KMS-11 (cell line): Measurements from ENCODE around the gene ESRP2.

ENCODE experiments used
- H2AFZ ChIP-seq: fragments of 200-600 bp; sonication (generic); 2 replicates; pipeline ENCODE4 v1.6.1; 2016; ENCODE audit warnings: antibody characterized with exemption, mixed run types, low read depth
- H3K27ac ChIP-seq: fragments of 200-600 bp; sonication (generic); 2 replicates; pipeline ENCODE4 v1.6.1; 2016; ENCODE audit warnings: mild to moderate bottlenecking, mixed run types
- H3K27me3 ChIP-seq: fragments of 200-600 bp; sonication (generic); 2 replicates; pipeline ENCODE4 v1.6.1; 2017; ENCODE audit warnings: mild to moderate bottlenecking, low read depth, mixed run types, moderate library complexity; ENCODE audit not compliant: insufficient read depth
- H3K36me3 ChIP-seq: fragments of 200-600 bp; sonication (generic); 2 replicates; pipeline ENCODE4 v1.6.1; 2017; ENCODE audit warnings: mild to moderate bottlenecking, mixed run types; ENCODE audit not compliant: insufficient read depth
- H3K4me1 ChIP-seq: fragments of 200-600 bp; sonication (generic); 2 replicates; pipeline ENCODE4 v1.6.1; 2016; ENCODE audit warnings: mild to moderate bottlenecking, low read depth, mixed run types; ENCODE audit not compliant: poor library complexity, severe bottlenecking
- H3K4me2 ChIP-seq: fragments of 200-600 bp; sonication (generic); 2 replicates; pipeline ENCODE4 v1.7.0; 2016; ENCODE audit warnings: mild to moderate bottlenecking, mixed run types
- H3K4me3 ChIP-seq: fragments of 200-600 bp; sonication (generic); IDR thresholded peaks from 2 replicates; pipeline ENCODE4 v1.6.1; 2017; ENCODE audit warnings: low read depth, low read length, mixed read lengths; ENCODE audit not compliant: insufficient read depth
- H3K79me2 ChIP-seq: fragments of 200-600 bp; sonication (generic); 2 replicates; pipeline ENCODE4 v1.6.1; 2016; ENCODE audit warnings: low read depth, mixed run types; ENCODE audit not compliant: insufficient read depth
- H3K9ac ChIP-seq: fragments of 200-600 bp; sonication (generic); 2 replicates; pipeline ENCODE4 v1.6.1; 2016; ENCODE audit warnings: mild to moderate bottlenecking, mixed run types
- H4K20me1 ChIP-seq: fragments of 200-600 bp; sonication (generic); 2 replicates; pipeline ENCODE4 v1.6.1; 2016; ENCODE audit warnings: mild to moderate bottlenecking, mixed run types; ENCODE audit not compliant: insufficient read depth
- TF ChIP-seq, protein P1 (sequence below): fragments of 200-600 bp; sonication (generic); conservative IDR thresholded peaks from 2 replicates; pipeline ENCODE4 v1.6.1; 2017; ENCODE audit warnings: low read depth, mild to moderate bottlenecking, antibody characterized with exemption, low read length, moderate library complexity, mixed read lengths

Gene ESRP2

DNA sequence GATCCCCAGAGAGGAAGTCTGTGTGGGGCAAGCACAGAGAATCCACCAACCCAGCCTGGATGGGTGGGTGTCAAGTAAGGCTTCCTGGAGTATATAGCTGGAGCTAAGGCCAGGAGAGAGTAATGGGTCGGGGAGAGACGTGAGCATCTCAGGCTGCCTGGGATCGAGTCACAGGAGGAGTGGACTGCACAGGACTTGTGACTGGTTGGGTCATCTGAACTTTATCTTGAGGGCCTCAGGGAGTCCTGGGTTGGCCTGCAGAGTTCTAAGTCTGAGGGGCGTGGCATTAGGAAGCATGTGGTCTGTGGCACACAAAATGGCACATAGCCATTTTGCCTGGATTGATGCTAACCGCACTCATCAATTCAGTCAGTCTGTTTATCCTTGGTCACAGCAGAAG, 10.7 kb upstream of the ESRP2 start:
- peaks cover 60% of the 10 kb centered on the region for H3K4me1 ChIP-seq
- peak overlapping the region; percentile 98 for H3K4me2 ChIP-seq
- peaks cover 49% of the 10 kb centered on the region for H3K79me2 ChIP-seq
- H3K27ac ChIP-seq: no peak overlapping the region
- no peaks in the 10 kb centered on the region for H3K36me3 ChIP-seq
- no peaks in the 10 kb centered on the region for H4K20me1 ChIP-seq
- no peak overlapping the region for H3K9ac ChIP-seq
- TF ChIP-seq, protein P1, sequence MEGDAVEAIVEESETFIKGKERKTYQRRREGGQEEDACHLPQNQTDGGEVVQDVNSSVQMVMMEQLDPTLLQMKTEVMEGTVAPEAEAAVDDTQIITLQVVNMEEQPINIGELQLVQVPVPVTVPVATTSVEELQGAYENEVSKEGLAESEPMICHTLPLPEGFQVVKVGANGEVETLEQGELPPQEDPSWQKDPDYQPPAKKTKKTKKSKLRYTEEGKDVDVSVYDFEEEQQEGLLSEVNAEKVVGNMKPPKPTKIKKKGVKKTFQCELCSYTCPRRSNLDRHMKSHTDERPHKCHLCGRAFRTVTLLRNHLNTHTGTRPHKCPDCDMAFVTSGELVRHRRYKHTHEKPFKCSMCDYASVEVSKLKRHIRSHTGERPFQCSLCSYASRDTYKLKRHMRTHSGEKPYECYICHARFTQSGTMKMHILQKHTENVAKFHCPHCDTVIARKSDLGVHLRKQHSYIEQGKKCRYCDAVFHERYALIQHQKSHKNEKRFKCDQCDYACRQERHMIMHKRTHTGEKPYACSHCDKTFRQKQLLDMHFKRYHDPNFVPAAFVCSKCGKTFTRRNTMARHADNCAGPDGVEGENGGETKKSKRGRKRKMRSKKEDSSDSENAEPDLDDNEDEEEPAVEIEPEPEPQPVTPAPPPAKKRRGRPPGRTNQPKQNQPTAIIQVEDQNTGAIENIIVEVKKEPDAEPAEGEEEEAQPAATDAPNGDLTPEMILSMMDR: no peak
- no peak overlapping the region for H2AFZ ChIP-seq
- no peak overlapping the region for H3K4me3 ChIP-seq
- H3K27me3 ChIP-seq: no peaks in the 10 kb centered on the region

DNA sequence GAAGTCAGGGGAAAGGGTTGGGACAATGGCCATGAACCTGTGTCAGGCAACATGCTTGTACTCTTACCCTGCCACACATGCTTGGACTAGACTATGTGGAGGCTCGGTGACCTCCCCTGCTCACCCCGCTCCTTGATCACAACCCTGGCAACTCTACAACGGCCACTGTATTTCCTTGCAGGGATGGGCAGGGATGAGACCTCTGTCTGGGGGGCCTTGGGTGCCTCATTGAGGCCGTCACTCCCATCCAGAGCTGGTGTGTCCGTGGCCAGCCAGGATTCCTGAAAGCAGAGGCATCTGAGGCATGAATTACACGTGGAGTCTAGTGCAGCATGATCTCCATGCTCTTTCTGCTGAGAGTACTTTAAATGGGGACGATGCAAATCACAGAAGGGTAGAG, 10.2 kb upstream of the ESRP2 start:
- H3K4me1 ChIP-seq: peaks cover 54% of the 10 kb centered on the region
- TF ChIP-seq, protein P1: no peak
- no peak overlapping the region for H3K27ac ChIP-seq
- peaks cover 49% of the 10 kb centered on the region for H3K79me2 ChIP-seq
- H3K4me3 ChIP-seq: no peak overlapping the region
- no peak overlapping the region for H2AFZ ChIP-seq
- peak overlapping the region; percentile 98 for H3K4me2 ChIP-seq
- no peaks in the 10 kb centered on the region for H4K20me1 ChIP-seq
- H3K27me3 ChIP-seq: no peaks in the 10 kb centered on the region
- peak overlapping the region; percentile 38; the same call in 1 of the 2 replicates for H3K9ac ChIP-seq
- H3K36me3 ChIP-seq: no peaks in the 10 kb centered on the region

DNA sequence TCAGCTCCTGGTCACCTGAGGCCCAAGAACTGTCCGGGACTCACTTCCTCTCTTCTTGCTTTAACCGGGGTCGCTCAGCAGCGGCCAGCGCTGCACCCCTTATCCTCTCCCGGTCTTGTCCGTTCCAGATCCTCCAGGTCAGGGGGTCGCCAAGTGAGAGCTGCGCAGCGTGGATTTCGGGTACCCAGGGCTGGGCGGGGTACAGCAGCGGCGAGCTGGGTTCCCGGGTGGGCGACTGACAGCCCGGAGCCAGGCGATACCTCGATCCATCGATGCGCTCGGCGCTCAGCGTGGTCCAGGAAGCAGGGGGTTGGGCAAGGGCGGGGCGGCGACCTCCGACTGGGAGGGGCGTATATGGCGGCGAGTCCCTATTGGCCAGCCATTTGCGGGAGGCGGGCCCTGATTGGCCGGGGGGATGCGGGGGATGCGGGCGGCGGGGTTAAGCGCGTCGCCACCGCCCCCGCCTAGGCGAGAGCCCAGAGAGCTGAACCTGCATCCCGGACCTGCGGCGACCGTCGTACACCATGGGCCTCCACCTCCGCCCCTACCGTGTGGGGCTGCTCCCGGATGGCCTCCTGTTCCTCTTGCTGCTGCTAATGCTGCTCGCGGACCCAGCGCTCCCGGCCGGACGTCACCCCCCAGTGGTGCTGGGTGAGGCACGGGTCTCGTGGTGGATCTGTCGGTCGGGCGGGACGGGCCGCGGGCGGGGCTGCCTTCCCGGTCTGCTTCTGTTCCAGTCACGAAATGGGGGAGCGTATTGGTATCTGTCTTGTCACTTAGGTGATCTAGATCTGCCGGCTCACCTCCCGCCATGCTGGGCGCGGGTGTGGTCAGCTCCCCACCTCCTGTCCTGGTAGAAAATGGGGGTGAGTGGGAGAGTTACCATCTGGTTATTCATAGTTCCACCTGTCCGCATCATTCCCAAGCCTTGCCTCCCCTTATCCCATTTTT, 9.3 kb upstream of the ESRP2 start, which contains the start of gene PLA2G15:
Gene PLA2G15, plus strand, starts transcription at position 471 of the 951 bp plus-strand sequence. Its CDS starts 54 bp downstream, at position 525.
- Histone ChIP-seq H3K36me3 (no peaks in the 10 kb centered on the region), H3K27me3 (no peaks in the 10 kb centered on the region), H3K4me3 (no peak within 1 kb of the TSS), H4K20me1 (no peaks in the 10 kb centered on the region), H2AFZ (peak within 1 kb of the TSS; percentile 93), H3K27ac (no peak within 1 kb of the TSS), H3K4me1 (peaks cover 45% of the 10 kb centered on the region), H3K79me2 (peaks cover 49% of the 10 kb centered on the region), H3K4me2 (peak within 1 kb of the TSS; percentile 98), H3K9ac (peak within 1 kb of the TSS; percentile 49; the same call in 1 of the 2 replicates)
- TF ChIP-seq, protein P1: no peak

DNA sequence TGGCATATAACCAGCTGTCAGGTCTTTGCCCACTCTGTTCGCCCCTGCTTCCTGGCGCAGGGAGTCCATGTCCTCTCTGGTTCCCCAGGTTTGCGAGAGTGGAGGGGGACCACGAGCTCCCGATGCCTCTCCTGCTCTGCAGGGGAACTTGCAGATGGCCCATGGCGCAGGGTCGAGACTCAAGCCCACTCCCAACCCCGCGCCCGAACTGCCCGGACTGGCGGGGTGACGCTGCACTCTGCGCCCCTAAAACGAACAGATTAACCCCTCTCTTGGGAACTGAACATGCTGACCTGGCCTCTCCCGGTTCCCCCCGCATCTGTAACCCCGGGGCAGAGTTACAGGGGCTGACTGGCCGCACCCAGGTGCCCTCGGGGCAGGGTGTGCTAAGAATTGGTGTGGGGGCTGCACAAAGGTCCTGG, 8.6 kb upstream of the ESRP2 start:
- TF ChIP-seq, protein P1: no peak
- peaks cover 38% of the 10 kb centered on the region for H3K4me1 ChIP-seq
- H3K27me3 ChIP-seq: no peaks in the 10 kb centered on the region
- no peak overlapping the region for H3K4me3 ChIP-seq
- H2AFZ ChIP-seq: peak overlapping the region; percentile 93
- H3K4me2 ChIP-seq: peak overlapping the region; percentile 92
- peaks cover 42% of the 10 kb centered on the region for H3K79me2 ChIP-seq
- H3K9ac ChIP-seq: peak overlapping the region; percentile 49; the same call in 1 of the 2 replicates
- H4K20me1 ChIP-seq: no peaks in the 10 kb centered on the region
- no peaks in the 10 kb centered on the region for H3K36me3 ChIP-seq
- H3K27ac ChIP-seq: no peak overlapping the region
